Stimulated activated naive CD8-positive, alpha-beta T cell treated with anti-CD3 and anti-CD28 coated beads, Interleukin-15, Interleukin-2, amounts not matched to agents 100 ng/mL and 50 ng/mL, for 24 hours (primary cell): ENCODE data around the gene GABPB1.

Source experiments
- H3K27ac Mint-ChIP-seq: one replicate; pipeline ENCODE4 v1.8.0; 2021; ENCODE audit warnings: mild to moderate bottlenecking, mixed read lengths
- H3K27me3 Mint-ChIP-seq: one replicate; pipeline ENCODE4 v1.8.0; 2021; ENCODE audit warnings: mixed read lengths
- H3K36me3 Mint-ChIP-seq: one replicate; pipeline ENCODE4 v1.8.0; 2021; ENCODE audit warnings: low read depth, mixed read lengths
- H3K4me1 Mint-ChIP-seq: one replicate; pipeline ENCODE4 v1.8.0; 2021; ENCODE audit warnings: low read depth, mixed read lengths
- H3K4me3 Mint-ChIP-seq: one replicate; pipeline ENCODE4 v1.8.0; 2021; ENCODE audit warnings: mild to moderate bottlenecking, mixed read lengths
- H3K9me3 Mint-ChIP-seq: one replicate; pipeline ENCODE4 v1.8.0; 2021; ENCODE audit warnings: mixed read lengths

The GABPB1 gene

GRCh38 chr15:50355980-50356379 is 982 bp upstream of the GABPB1 start:
- peaks cover 71% of the 10 kb centered on the region for H3K36me3 Mint-ChIP-seq
- H3K4me3 Mint-ChIP-seq = peak overlapping the region; percentile 97
- peak overlapping the region; percentile 100 for H3K27ac Mint-ChIP-seq
- no peaks in the 10 kb centered on the region for H3K9me3 Mint-ChIP-seq
- H3K27me3 Mint-ChIP-seq = no peaks in the 10 kb centered on the region
- peaks cover 60% of the 10 kb centered on the region for H3K4me1 Mint-ChIP-seq

- H3K4me1 Mint-ChIP-seq = peaks cover 65% of the 10 kb centered on the region
Measured at GRCh38 chr15:50355619-50355905, 564 bp upstream of the GABPB1 start.

GRCh38 chr15:50353975-50354837 is 792 bp downstream of the GABPB1 start:
- Mint-ChIP-seq H3K4me3 (peak overlapping the region; percentile 97), H3K36me3 (peaks cover 61% of the 10 kb centered on the region)

More at GRCh38 chr15:50355619-50355905, 564 bp upstream of the GABPB1 start:
- Mint-ChIP-seq H3K27ac (peak overlapping the region; percentile 100), H3K9me3 (no peaks in the 10 kb centered on the region), H3K4me3 (peak overlapping the region; percentile 97), H3K36me3 (peaks cover 67% of the 10 kb centered on the region), H3K27me3 (no peaks in the 10 kb centered on the region)

GRCh38 chr15:50353251-50353974 is 1.6 kb downstream of the GABPB1 start:
- Mint-ChIP-seq H3K4me1 (peaks cover 73% of the 10 kb centered on the region), H3K4me3 (peak overlapping the region; percentile 97), H3K27ac (peak overlapping the region; percentile 100), H3K36me3 (peaks cover 59% of the 10 kb centered on the region), H3K27me3 (no peaks in the 10 kb centered on the region), H3K9me3 (no peaks in the 10 kb centered on the region)

More at GRCh38 chr15:50353975-50354837, 792 bp downstream of the GABPB1 start:
- Mint-ChIP-seq H3K9me3 (no peaks in the 10 kb centered on the region), H3K27ac (peak overlapping the region; percentile 100), H3K4me1 (peaks cover 73% of the 10 kb centered on the region), H3K27me3 (no peaks in the 10 kb centered on the region)

- Mint-ChIP-seq H3K36me3 (peaks cover 49% of the 10 kb centered on the region), H3K27me3 (no peaks in the 10 kb centered on the region), H3K9me3 (no peaks in the 10 kb centered on the region), H3K27ac (peak overlapping the region; percentile 82), H3K4me1 (peaks cover 73% of the 10 kb centered on the region), H3K4me3 (peak overlapping the region; percentile 97)
Measured at GRCh38 chr15:50350621-50351020, 4.4 kb downstream of the GABPB1 start.

GRCh38 chr15:50345298-50345697 is 9.7 kb downstream of the GABPB1 start:
- no peak overlapping the region for H3K4me3 Mint-ChIP-seq
- H3K4me1 Mint-ChIP-seq = peaks cover 70% of the 10 kb centered on the region
- no peak overlapping the region for H3K27ac Mint-ChIP-seq
- H3K9me3 Mint-ChIP-seq = no peaks in the 10 kb centered on the region
- H3K27me3 Mint-ChIP-seq = no peaks in the 10 kb centered on the region
- H3K36me3 Mint-ChIP-seq = peaks cover 38% of the 10 kb centered on the region

- H3K4me1 Mint-ChIP-seq = peaks cover 65% of the 10 kb centered on the region
- H3K9me3 Mint-ChIP-seq = no peaks in the 10 kb centered on the region
- H3K27ac Mint-ChIP-seq = no peak overlapping the region
- H3K36me3 Mint-ChIP-seq = peaks cover 35% of the 10 kb centered on the region
- no peaks in the 10 kb centered on the region for H3K27me3 Mint-ChIP-seq
- no peak overlapping the region for H3K4me3 Mint-ChIP-seq
Measured at GRCh38 chr15:50344006-50344464, 11.0 kb downstream of the GABPB1 start.

GRCh38 chr15:50341616-50342136 is 13.3 kb downstream of the GABPB1 start:
- Mint-ChIP-seq H3K27me3 (no peaks in the 10 kb centered on the region), H3K4me1 (peaks cover 50% of the 10 kb centered on the region), H3K9me3 (no peaks in the 10 kb centered on the region), H3K36me3 (peaks cover 33% of the 10 kb centered on the region), H3K4me3 (no peak overlapping the region), H3K27ac (peak overlapping the region; percentile 22)

- H3K27me3 Mint-ChIP-seq = no peaks in the 10 kb centered on the region
- H3K27ac Mint-ChIP-seq = no peak overlapping the region
- no peaks in the 10 kb centered on the region for H3K9me3 Mint-ChIP-seq
- H3K4me1 Mint-ChIP-seq = peaks cover 43% of the 10 kb centered on the region
- H3K4me3 Mint-ChIP-seq = no peak overlapping the region
- peaks cover 26% of the 10 kb centered on the region for H3K36me3 Mint-ChIP-seq
Measured at GRCh38 chr15:50340416-50340815, 14.6 kb downstream of the GABPB1 start.

GRCh38 chr15:50339717-50340116 is 15.3 kb downstream of the GABPB1 start:
- H3K9me3 Mint-ChIP-seq = no peaks in the 10 kb centered on the region
- H3K27me3 Mint-ChIP-seq = no peaks in the 10 kb centered on the region
- H3K36me3 Mint-ChIP-seq = peaks cover 19% of the 10 kb centered on the region
- no peak overlapping the region for H3K27ac Mint-ChIP-seq
- H3K4me3 Mint-ChIP-seq = no peak overlapping the region
- H3K4me1 Mint-ChIP-seq = peaks cover 43% of the 10 kb centered on the region

- Mint-ChIP-seq H3K4me1 (peaks cover 40% of the 10 kb centered on the region), H3K27me3 (no peaks in the 10 kb centered on the region), H3K36me3 (peaks cover 22% of the 10 kb centered on the region), H3K27ac (no peak overlapping the region), H3K9me3 (no peaks in the 10 kb centered on the region), H3K4me3 (no peak overlapping the region)
Measured at GRCh38 chr15:50335251-50335650, 19.7 kb downstream of the GABPB1 start.

- Mint-ChIP-seq H3K27ac (no peak overlapping the region), H3K27me3 (no peaks in the 10 kb centered on the region), H3K4me3 (no peak overlapping the region), H3K4me1 (peaks cover 28% of the 10 kb centered on the region), H3K36me3 (peaks cover 22% of the 10 kb centered on the region), H3K9me3 (no peaks in the 10 kb centered on the region)
Measured at GRCh38 chr15:50333229-50333628, 21.8 kb downstream of the GABPB1 start.

GRCh38 chr15:50330921-50331320 is 24.1 kb downstream of the GABPB1 start:
- H3K4me1 Mint-ChIP-seq = peaks cover 28% of the 10 kb centered on the region
- peaks cover 31% of the 10 kb centered on the region for H3K36me3 Mint-ChIP-seq
- H3K27ac Mint-ChIP-seq = no peak overlapping the region
- H3K27me3 Mint-ChIP-seq = no peaks in the 10 kb centered on the region
- H3K4me3 Mint-ChIP-seq = no peak overlapping the region
- H3K9me3 Mint-ChIP-seq = no peaks in the 10 kb centered on the region

- Mint-ChIP-seq H3K4me3 (no peak overlapping the region), H3K27me3 (no peaks in the 10 kb centered on the region), H3K4me1 (peaks cover 17% of the 10 kb centered on the region), H3K27ac (no peak overlapping the region), H3K9me3 (no peaks in the 10 kb centered on the region), H3K36me3 (peaks cover 33% of the 10 kb centered on the region)
Measured at GRCh38 chr15:50328116-50328515, 26.9 kb downstream of the GABPB1 start.

- H3K27ac Mint-ChIP-seq = no peak overlapping the region
- H3K36me3 Mint-ChIP-seq = peaks cover 8% of the 10 kb centered on the region
- no peak overlapping the region for H3K4me3 Mint-ChIP-seq
- H3K9me3 Mint-ChIP-seq = no peaks in the 10 kb centered on the region
- no peaks in the 10 kb centered on the region for H3K27me3 Mint-ChIP-seq
- peaks cover 14% of the 10 kb centered on the region for H3K4me1 Mint-ChIP-seq
Measured at GRCh38 chr15:50321680-50322210, 33.3 kb downstream of the GABPB1 start.
